OCI-LY1 (cell line): ENCODE measurements around the gene GALNT18.

ENCODE experiments used
- H2AFZ ChIP-seq: fragments of 200-600 bp; sonication (generic), shearing (Covaris generic); 2 replicates; pipeline ENCODE4 v1.6.0; 2014; ENCODE audit warnings: antibody characterized with exemption, mild to moderate bottlenecking, low read length
- H3F3A ChIP-seq: fragments of 200-600 bp; sonication (generic), shearing (Covaris generic); 2 replicates; pipeline ENCODE4 v1.6.0; 2014; ENCODE audit warnings: mild to moderate bottlenecking, antibody characterized with exemption, low read length, moderate library complexity; ENCODE audit not compliant: insufficient read depth
- H3K27ac ChIP-seq: fragments of 200-600 bp; sonication (generic); 2 replicates; pipeline ENCODE4 v1.5.1; 2014; ENCODE audit warnings: low read length, mixed run types, mild to moderate bottlenecking, low read depth; ENCODE audit not compliant: poor library complexity, severe bottlenecking
- H3K27me3 ChIP-seq: fragments of 200-600 bp; sonication (generic); 2 replicates; pipeline ENCODE4 v1.6.0; 2014; ENCODE audit warnings: antibody characterized with exemption, mild to moderate bottlenecking, low read length, moderate library complexity; ENCODE audit not compliant: insufficient read depth
- H3K36me3 ChIP-seq: fragments of 200-600 bp; sonication (generic); 2 replicates; pipeline ENCODE4 v1.6.1; 2014; ENCODE audit warnings: mild to moderate bottlenecking, antibody characterized with exemption, low read length, moderate library complexity, mixed read lengths; ENCODE audit not compliant: insufficient read depth
- H3K4me1 ChIP-seq: fragments of 200-600 bp; sonication (generic); 2 replicates; pipeline ENCODE4 v1.5.1; 2014; ENCODE audit warnings: mild to moderate bottlenecking, low read length, moderate library complexity; ENCODE audit not compliant: insufficient read depth, severe bottlenecking
- H3K4me2 ChIP-seq: fragments of 200-600 bp; sonication (generic), shearing (Covaris generic); 2 replicates; pipeline ENCODE4 v1.6.1; 2014; ENCODE audit warnings: low read length
- H3K4me3 ChIP-seq: fragments of 200-600 bp; sonication (generic); 2 replicates; pipeline ENCODE4 v1.5.1; 2014; ENCODE audit warnings: low read length, low read depth, mild to moderate bottlenecking, mixed read lengths; ENCODE audit not compliant: poor library complexity, severe bottlenecking
- H3K79me2 ChIP-seq: fragments of 200-600 bp; shearing (Covaris generic); 2 replicates; pipeline ENCODE4 v1.6.1; 2016; ENCODE audit warnings: mixed run types, low read length, mixed read lengths; ENCODE audit not compliant: insufficient read depth
- H3K9ac ChIP-seq: fragments of 200-600 bp; sonication (generic), shearing (Covaris generic); 2 replicates; pipeline ENCODE4 v1.6.1; 2014; ENCODE audit warnings: mild to moderate bottlenecking, low read length, mixed read lengths
- H3K9me2 ChIP-seq: fragments of 200-600 bp; sonication (generic), shearing (Covaris generic); 2 replicates; pipeline ENCODE4 v1.6.1; 2014; ENCODE audit warnings: low read depth, mild to moderate bottlenecking, low read length, mixed read lengths
- H3K9me3 ChIP-seq: fragments of 200-600 bp; shearing (Covaris generic); 2 replicates; pipeline ENCODE4 v1.6.1; 2014; ENCODE audit warnings: low read length, mixed read lengths
- H4K20me1 ChIP-seq: fragments of 200-600 bp; sonication (generic), shearing (Covaris generic); 2 replicates; pipeline ENCODE4 v1.6.0; 2016; ENCODE audit warnings: mild to moderate bottlenecking, low read length; ENCODE audit not compliant: insufficient read depth
- CTCF ChIP-seq: fragments of 200-600 bp; sonication (generic), shearing (Covaris generic); IDR thresholded peaks from 2 replicates; pipeline ENCODE4 v1.5.1; 2017; ENCODE audit warnings: mild to moderate bottlenecking, antibody characterized with exemption, low read length, moderate library complexity, mixed read lengths
- EZH2 ChIP-seq: fragments of 200-600 bp; sonication (generic), shearing (Covaris generic); IDR thresholded peaks from 2 replicates; pipeline ENCODE4 v1.8.0; 2017; ENCODE audit warnings: borderline replicate concordance, mixed run types, mild to moderate bottlenecking, antibody characterized with exemption, low read length, moderate library complexity, mixed read lengths

The GALNT18 gene

GRCh38 chr11:11588243-11588642 lies 33.6 kb downstream of the GALNT18 start:
- Histone ChIP-seq H2AFZ (no peak overlapping the region), H4K20me1 (no peaks in the 10 kb centered on the region), H3K27me3 (no peaks in the 10 kb centered on the region), H3K27ac (no peak overlapping the region), H3F3A (no peaks in the 10 kb centered on the region), H3K9ac (no peak overlapping the region), H3K4me3 (no peak overlapping the region), H3K36me3 (no peaks in the 10 kb centered on the region), H3K79me2 (no peaks in the 10 kb centered on the region), H3K9me2 (no peaks in the 10 kb centered on the region), H3K4me1 (no peaks in the 10 kb centered on the region), H3K4me2 (no peak overlapping the region), H3K9me3 (no peaks in the 10 kb centered on the region)
- no peak for TF ChIP-seq EZH2
- TF ChIP-seq CTCF, result no peak

GRCh38 chr11:11587122-11587521 lies 34.7 kb downstream of the GALNT18 start:
- Histone ChIP-seq H3K36me3 (no peaks in the 10 kb centered on the region), H3K9me2 (no peaks in the 10 kb centered on the region), H3K27me3 (no peaks in the 10 kb centered on the region), H3K27ac (no peak overlapping the region), H3K79me2 (no peaks in the 10 kb centered on the region), H4K20me1 (no peaks in the 10 kb centered on the region), H3K9me3 (no peaks in the 10 kb centered on the region), H2AFZ (no peak overlapping the region), H3K4me2 (no peak overlapping the region), H3F3A (no peaks in the 10 kb centered on the region), H3K9ac (no peak overlapping the region), H3K4me1 (no peaks in the 10 kb centered on the region), H3K4me3 (no peak overlapping the region)
- TF ChIP-seq CTCF, result no peak
- no peak for TF ChIP-seq EZH2

- no peaks in the 10 kb centered on the region for H3K79me2 ChIP-seq
- H3K9me3 ChIP-seq, result no peaks in the 10 kb centered on the region
- no peaks in the 10 kb centered on the region for H3K4me1 ChIP-seq
- no peaks in the 10 kb centered on the region for H3K27me3 ChIP-seq
- TF ChIP-seq EZH2 (no peak), CTCF (no peak)
- no peaks in the 10 kb centered on the region for H3K9me2 ChIP-seq
- H3K36me3 ChIP-seq, result no peaks in the 10 kb centered on the region
- no peak overlapping the region for H3K4me2 ChIP-seq
- no peaks in the 10 kb centered on the region for H4K20me1 ChIP-seq
- no peak overlapping the region for H3K27ac ChIP-seq
- no peak overlapping the region for H3K9ac ChIP-seq
- no peak overlapping the region for H3K4me3 ChIP-seq
- H3F3A ChIP-seq, result no peaks in the 10 kb centered on the region
- no peak overlapping the region for H2AFZ ChIP-seq
Measured at GRCh38 chr11:11586465-11586864, 35.3 kb downstream of the GALNT18 start.
